Fibroblast of peridontal ligament (primary cell): Measurements from ENCODE around the gene GIN1.
"Not testable (repeated sequence)": the region's sequence is repeated elsewhere in the genome, so short reads cannot be mapped to it uniquely, and the experiment has no call there.

ENCODE experiments used
- DNase-seq: peaks from one replicate; pipeline ENCODE4 v3.0.0-alpha.2; 2010; ENCODE audit errors: extremely low read depth

Gene GIN1

GRCh38 chr5:103119765-103120606 is at the start of gene GIN1, which contains the start of gene PPIP5K2:
GIN1 (minus strand) TSS chr5:103120138; CDS start chr5:103108707, 11,431 bp downstream.
PPIP5K2 (plus strand) TSS chr5:103120301; CDS start chr5:103129590, 9,289 bp downstream.
- DNase-seq, result peak; percentile 99

- no peak for DNase-seq
Measured at GRCh38 chr5:103166706-103167105, 46.8 kb upstream of the GIN1 start.

- DNase-seq, result no peak
Measured at GRCh38 chr5:103151156-103151555, 31.2 kb upstream of the GIN1 start.

- no peak for DNase-seq
Measured at GRCh38 chr5:103148213-103148612, 28.3 kb upstream of the GIN1 start.

- DNase-seq, result no peak
Measured at GRCh38 chr5:103145196-103145595, 25.3 kb upstream of the GIN1 start.

- DNase-seq, result not testable (repeated sequence)
Measured at GRCh38 chr5:103142132-103142531, 22.2 kb upstream of the GIN1 start.

- peak; percentile 82 for DNase-seq
Measured at GRCh38 chr5:103139264-103139865, 19.4 kb upstream of the GIN1 start.

- no peak for DNase-seq
Measured at GRCh38 chr5:103138202-103138690, 18.3 kb upstream of the GIN1 start.

GRCh38 chr5:103135461-103135860 is 15.5 kb upstream of the GIN1 start:
- DNase-seq, result no peak

GRCh38 chr5:103133231-103133630 is 13.3 kb upstream of the GIN1 start:
- peak; percentile 16 for DNase-seq

GRCh38 chr5:103132684-103133083 is 12.7 kb upstream of the GIN1 start:
- DNase-seq, result peak; percentile 13

GRCh38 chr5:103128202-103128601 is 8.3 kb upstream of the GIN1 start:
- no peak for DNase-seq

- DNase-seq, result no peak
Measured at GRCh38 chr5:103127292-103127817, 7.4 kb upstream of the GIN1 start.

GRCh38 chr5:103126557-103126956 is 6.6 kb upstream of the GIN1 start:
- DNase-seq, result no peak

GRCh38 chr5:103122242-103122641 is 2.3 kb upstream of the GIN1 start:
- no peak for DNase-seq

- DNase-seq, result no peak
Measured at GRCh38 chr5:103120607-103121200, 766 bp upstream of the GIN1 start.

GRCh38 chr5:103119070-103119764 is 721 bp downstream of the GIN1 start:
- DNase-seq, result no peak

- peak; percentile 47 for DNase-seq
Measured at GRCh38 chr5:103117471-103117991, 2.4 kb downstream of the GIN1 start.

- no peak for DNase-seq
Measured at GRCh38 chr5:103114440-103114839, 5.5 kb downstream of the GIN1 start.

GRCh38 chr5:103112910-103113309 is 7.0 kb downstream of the GIN1 start:
- no peak for DNase-seq

GRCh38 chr5:103111468-103111867 is 8.5 kb downstream of the GIN1 start:
- DNase-seq, result no peak
